Measurements from ENCODE around the gene CASK. TPM values are rescaled to one million over a fixed set of nuclear protein-coding genes. Genes with fewer than 3 reads are reported as not detected.

Gene CASK
- total RNA-seq, 1 donor: 55.4 TPM

DNA sequence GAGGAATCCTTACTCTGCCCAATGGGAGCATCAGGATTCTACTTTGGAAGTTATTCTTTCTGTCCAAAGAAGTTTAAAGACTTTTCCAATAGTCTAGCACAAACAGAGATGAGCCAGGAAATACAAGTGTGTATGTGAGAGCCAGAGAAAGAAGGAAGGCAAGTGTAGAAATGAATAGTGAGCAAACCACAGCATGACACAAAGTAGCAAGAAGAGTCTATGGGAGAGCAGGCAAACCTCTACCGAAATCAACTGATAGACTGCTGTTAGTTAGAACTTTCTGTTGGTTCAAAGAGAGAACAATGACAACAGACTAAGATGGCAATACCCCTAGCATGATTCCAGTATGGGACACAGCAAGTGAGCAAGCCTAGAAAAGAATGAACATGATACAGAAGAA lies 250.7 kb downstream of the CASK start:
- H3K27ac ChIP-seq (ENCODE audit: low read depth, low read length): no peak overlapping the region
- H4K20me1 ChIP-seq (ENCODE audit: insufficient read depth, low read length): no peaks in the 10 kb centered on the region
- H3K79me2 ChIP-seq (ENCODE audit: insufficient read depth, low read length): no peaks in the 10 kb centered on the region
- DNase-seq (ENCODE audit: insufficient read length, low spot score, missing footprints): no peak
- H2AFZ ChIP-seq (ENCODE audit: low read length): no peak overlapping the region
- H3K27me3 ChIP-seq (ENCODE audit: insufficient read depth, low read length): peaks cover 3% of the 10 kb centered on the region
- H3K4me1 ChIP-seq (ENCODE audit: insufficient read depth, low read length): peaks cover 5% of the 10 kb centered on the region
- TF ChIP-seq, protein P1, sequence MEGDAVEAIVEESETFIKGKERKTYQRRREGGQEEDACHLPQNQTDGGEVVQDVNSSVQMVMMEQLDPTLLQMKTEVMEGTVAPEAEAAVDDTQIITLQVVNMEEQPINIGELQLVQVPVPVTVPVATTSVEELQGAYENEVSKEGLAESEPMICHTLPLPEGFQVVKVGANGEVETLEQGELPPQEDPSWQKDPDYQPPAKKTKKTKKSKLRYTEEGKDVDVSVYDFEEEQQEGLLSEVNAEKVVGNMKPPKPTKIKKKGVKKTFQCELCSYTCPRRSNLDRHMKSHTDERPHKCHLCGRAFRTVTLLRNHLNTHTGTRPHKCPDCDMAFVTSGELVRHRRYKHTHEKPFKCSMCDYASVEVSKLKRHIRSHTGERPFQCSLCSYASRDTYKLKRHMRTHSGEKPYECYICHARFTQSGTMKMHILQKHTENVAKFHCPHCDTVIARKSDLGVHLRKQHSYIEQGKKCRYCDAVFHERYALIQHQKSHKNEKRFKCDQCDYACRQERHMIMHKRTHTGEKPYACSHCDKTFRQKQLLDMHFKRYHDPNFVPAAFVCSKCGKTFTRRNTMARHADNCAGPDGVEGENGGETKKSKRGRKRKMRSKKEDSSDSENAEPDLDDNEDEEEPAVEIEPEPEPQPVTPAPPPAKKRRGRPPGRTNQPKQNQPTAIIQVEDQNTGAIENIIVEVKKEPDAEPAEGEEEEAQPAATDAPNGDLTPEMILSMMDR (IDR thresholded peaks at IDR 0.05; ENCODE audit: extremely low read depth, low read depth, low read length): no peak
- H3K4me2 ChIP-seq (ENCODE audit: insufficient read depth, low read length): no peak overlapping the region
- no peak overlapping the region for H3K4me3 ChIP-seq (ENCODE audit: insufficient read depth, low read length)
- no peaks in the 10 kb centered on the region for H3K36me3 ChIP-seq (ENCODE audit: insufficient read depth, low read length)
- H3K9me3 ChIP-seq (ENCODE audit: low read depth, low read length): no peaks in the 10 kb centered on the region

DNA sequence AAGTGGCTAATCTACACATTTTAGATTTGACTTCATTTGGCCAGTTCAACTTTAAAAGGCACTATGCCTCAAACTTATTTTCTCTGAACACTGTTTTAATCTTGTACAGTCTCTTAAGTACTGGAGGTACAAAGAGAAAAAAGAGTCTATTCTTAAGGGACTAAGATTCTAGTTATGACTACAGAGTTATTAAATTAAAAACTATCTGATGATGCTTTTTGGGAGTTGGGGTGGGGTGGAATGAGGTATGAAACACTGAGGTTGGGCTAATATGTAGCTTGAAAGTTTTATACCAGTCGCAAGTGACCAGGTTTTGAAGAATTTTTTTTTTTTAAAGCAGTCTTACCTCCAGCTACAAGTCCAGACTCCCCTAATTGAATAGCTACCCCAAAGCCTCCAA lies 252.3 kb downstream of the CASK start:
- Histone ChIP-seq H3K36me3 (ENCODE audit: insufficient read depth, low read length) (no peaks in the 10 kb centered on the region), H4K20me1 (ENCODE audit: insufficient read depth, low read length) (no peaks in the 10 kb centered on the region), H3K9me3 (ENCODE audit: low read depth, low read length) (no peaks in the 10 kb centered on the region), H3K4me1 (ENCODE audit: insufficient read depth, low read length) (peaks cover 5% of the 10 kb centered on the region), H3K79me2 (ENCODE audit: insufficient read depth, low read length) (no peaks in the 10 kb centered on the region), H3K27me3 (ENCODE audit: insufficient read depth, low read length) (peaks cover 3% of the 10 kb centered on the region), H3K27ac (ENCODE audit: low read depth, low read length) (no peak overlapping the region), H2AFZ (ENCODE audit: low read length) (no peak overlapping the region), H3K4me2 (ENCODE audit: insufficient read depth, low read length) (no peak overlapping the region), H3K4me3 (ENCODE audit: insufficient read depth, low read length) (no peak overlapping the region)
- no peak for DNase-seq (ENCODE audit: insufficient read length, low spot score, missing footprints)
- TF ChIP-seq, protein P1 (IDR thresholded peaks at IDR 0.05; ENCODE audit: extremely low read depth, low read depth, low read length): no peak

DNA sequence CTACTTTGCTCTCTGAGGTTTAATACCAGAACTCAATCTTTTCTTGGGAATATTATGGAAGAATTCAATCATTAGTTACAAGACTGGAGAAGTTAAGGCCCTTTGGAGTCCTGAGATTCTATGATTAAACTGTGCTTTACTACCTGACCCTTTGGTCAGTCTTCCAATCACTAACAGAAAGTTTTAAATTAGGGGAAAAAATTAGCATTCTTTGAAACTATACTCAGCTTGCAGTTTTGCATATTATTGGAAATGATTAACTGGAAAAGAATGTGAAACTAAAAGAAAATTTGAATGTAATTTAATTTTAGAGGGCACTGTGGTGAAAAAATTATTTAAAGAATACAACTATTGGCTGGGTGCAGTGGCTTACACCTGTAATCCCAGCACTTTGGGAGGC lies 253.2 kb downstream of the CASK start:
- TF ChIP-seq, protein P1 (IDR thresholded peaks at IDR 0.05; ENCODE audit: extremely low read depth, low read depth, low read length): no peak
- Histone ChIP-seq H3K36me3 (ENCODE audit: insufficient read depth, low read length) (no peaks in the 10 kb centered on the region), H3K4me3 (ENCODE audit: insufficient read depth, low read length) (no peak overlapping the region), H3K79me2 (ENCODE audit: insufficient read depth, low read length) (no peaks in the 10 kb centered on the region), H2AFZ (ENCODE audit: low read length) (no peak overlapping the region), H4K20me1 (ENCODE audit: insufficient read depth, low read length) (no peaks in the 10 kb centered on the region), H3K4me1 (ENCODE audit: insufficient read depth, low read length) (peaks cover 6% of the 10 kb centered on the region), H3K27ac (ENCODE audit: low read depth, low read length) (no peak overlapping the region), H3K9me3 (ENCODE audit: low read depth, low read length) (no peaks in the 10 kb centered on the region), H3K27me3 (ENCODE audit: insufficient read depth, low read length) (peaks cover 3% of the 10 kb centered on the region), H3K4me2 (ENCODE audit: insufficient read depth, low read length) (no peak overlapping the region)
- DNase-seq (ENCODE audit: insufficient read length, low spot score, missing footprints): no peak

DNA sequence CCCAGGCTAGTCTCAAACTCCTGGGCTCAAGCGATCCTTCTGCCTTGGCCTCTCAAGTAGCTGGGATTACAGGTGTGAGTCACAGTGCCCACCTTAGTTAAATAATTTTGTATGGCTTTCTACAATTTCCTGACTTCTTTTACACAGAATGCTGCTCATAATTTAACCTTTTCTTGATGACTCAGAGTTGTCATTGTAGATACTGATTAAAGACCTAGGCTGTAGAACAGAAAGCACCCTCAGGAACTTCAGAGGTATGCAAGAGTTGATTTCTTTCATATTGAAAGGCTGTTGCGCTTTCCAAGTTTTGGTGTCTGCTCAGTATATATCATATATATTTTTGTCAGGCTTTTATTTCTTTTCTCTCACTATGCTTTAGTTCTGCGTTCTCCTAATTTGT lies 255.7 kb downstream of the CASK start:
- H3K4me3 ChIP-seq (ENCODE audit: insufficient read depth, low read length): no peak overlapping the region
- H3K79me2 ChIP-seq (ENCODE audit: insufficient read depth, low read length): no peaks in the 10 kb centered on the region
- no peaks in the 10 kb centered on the region for H3K9me3 ChIP-seq (ENCODE audit: low read depth, low read length)
- H3K4me1 ChIP-seq (ENCODE audit: insufficient read depth, low read length): peaks cover 6% of the 10 kb centered on the region
- TF ChIP-seq, protein P1 (IDR thresholded peaks at IDR 0.05; ENCODE audit: extremely low read depth, low read depth, low read length): no peak
- no peak overlapping the region for H3K4me2 ChIP-seq (ENCODE audit: insufficient read depth, low read length)
- H2AFZ ChIP-seq (ENCODE audit: low read length): no peak overlapping the region
- no peak overlapping the region for H3K27ac ChIP-seq (ENCODE audit: low read depth, low read length)
- DNase-seq (ENCODE audit: insufficient read length, low spot score, missing footprints): no peak
- peaks cover 3% of the 10 kb centered on the region for H3K27me3 ChIP-seq (ENCODE audit: insufficient read depth, low read length)
- H4K20me1 ChIP-seq (ENCODE audit: insufficient read depth, low read length): no peaks in the 10 kb centered on the region
- no peaks in the 10 kb centered on the region for H3K36me3 ChIP-seq (ENCODE audit: insufficient read depth, low read length)

All from osteoblast (primary cell).